Hepatocyte (in vitro differentiated cells): ENCODE measurements around the gene RABAC1. TPM values are rescaled to one million over a fixed set of nuclear protein-coding genes. Genes with fewer than 3 reads are reported as not detected.

Source experiments
- DNase-seq: peaks from one replicate; pipeline ENCODE4 v3.0.0-alpha.2; 2016; ENCODE audit warnings: low spot score
- H2AFZ ChIP-seq: fragments of 200-600 bp; sonication (generic); 2 replicates; pipeline ENCODE4 v1.6.0; 2016; ENCODE audit warnings: antibody characterized with exemption, mild to moderate bottlenecking
- H3K27ac ChIP-seq: fragments of 200-600 bp; sonication (generic); 2 replicates; pipeline ENCODE4 v1.5.1; 2016; ENCODE audit warnings: mild to moderate bottlenecking
- H3K27me3 ChIP-seq: fragments of 200-600 bp; sonication (generic); 2 replicates; pipeline ENCODE4 v1.6.1; 2016
- H3K36me3 ChIP-seq: fragments of 200-600 bp; sonication (generic); replicated peaks from 2 replicates; pipeline ENCODE4 v1.5.1; 2016; ENCODE audit warnings: low read depth; ENCODE audit not compliant: insufficient read depth
- H3K4me1 ChIP-seq: fragments of 200-600 bp; sonication (generic); 2 replicates; pipeline ENCODE4 v1.5.1; 2016; ENCODE audit warnings: mild to moderate bottlenecking, moderate library complexity; ENCODE audit not compliant: insufficient read depth
- H3K4me2 ChIP-seq: fragments of 200-600 bp; sonication (generic); 2 replicates; pipeline ENCODE4 v1.6.0; 2016
- H3K4me3 ChIP-seq: fragments of 200-600 bp; sonication (generic); 2 replicates; pipeline ENCODE4 v1.5.1; 2016; ENCODE audit warnings: mild to moderate bottlenecking
- H3K79me2 ChIP-seq: fragments of 200-600 bp; sonication (generic); 2 replicates; pipeline ENCODE4 v1.6.0; 2017; ENCODE audit warnings: mild to moderate bottlenecking
- H3K9me2 ChIP-seq: fragments of 200-600 bp; sonication (generic); replicated peaks from 2 replicates; pipeline ENCODE4 v1.6.0; 2017; ENCODE audit warnings: mild to moderate bottlenecking; ENCODE audit not compliant: insufficient read depth
- H3K9me3 ChIP-seq: fragments of 200-600 bp; sonication (generic); 2 replicates; pipeline ENCODE4 v1.5.1; 2016; ENCODE audit warnings: low read depth, mild to moderate bottlenecking
- H4K20me1 ChIP-seq: fragments of 200-600 bp; sonication (generic); 2 replicates; pipeline ENCODE4 v1.6.0; 2016; ENCODE audit warnings: mild to moderate bottlenecking; ENCODE audit not compliant: insufficient read depth, poor library complexity, severe bottlenecking
- EZH2 ChIP-seq: fragments of 200-600 bp; sonication (generic); IDR thresholded peaks from 2 replicates; pipeline ENCODE4 v1.6.1; 2016; ENCODE audit warnings: antibody characterized with exemption, mild to moderate bottlenecking, borderline replicate concordance
- EZH2phosphoT487 ChIP-seq: fragments of 200-600 bp; sonication (generic); IDR thresholded peaks from one replicate; pipeline ENCODE4 v1.6.1; 2018; ENCODE audit warnings: antibody characterized with exemption, mild to moderate bottlenecking, low read depth, moderate library complexity; ENCODE audit not compliant: unreplicated experiment, severe bottlenecking
- WGBS: methylation state at CpG from one replicate; pipeline ENCODE4 v1.1.6; 2016; ENCODE audit warnings: low lambda C conversion rate; ENCODE audit errors: missing lambda C conversion rate; 5-methylcytosine and 5-hydroxymethylcytosine counted together
- polyA plus RNA-seq: library from polyadenylated mRNA; unstranded; fragments of >200 nt; fragmentation: Nextera tagmentation; extraction: Ambion mirVana; gene quantifications from 2 replicates; pipeline ENCODE4 v1.2.1, GENCODE V29; 2016
- total RNA-seq: library from RNA; depleted of rRNA; stranded (reverse); fragments of >200 nt; gene quantifications from 2 replicates; pipeline ENCODE4 v1.2.3, GENCODE V29; 2014
- TF ChIP-seq, protein P1 (sequence below): fragments of 200-600 bp; sonication (generic); IDR thresholded peaks from 2 replicates; pipeline ENCODE4 v1.5.1; 2016; ENCODE audit warnings: antibody characterized with exemption, mild to moderate bottlenecking; ENCODE audit not compliant: poor library complexity

Gene RABAC1
- total and polyA plus RNA-seq, 2 experiments from 2014 or later: 203 to 395 TPM

GRCh38 chr19:41957838-41958366 is 1.2 kb downstream of the RABAC1 start:
- 9% methylated on average over 10 of the region's 10 CpGs for WGBS
- peak overlapping the region; percentile 84 for H3K4me2 ChIP-seq
- H3K9me2 ChIP-seq: no peaks in the 10 kb centered on the region
- no peak overlapping the region for H2AFZ ChIP-seq
- DNase-seq: peak; percentile 93
- H4K20me1 ChIP-seq: no peaks in the 10 kb centered on the region
- H3K9me3 ChIP-seq: no peaks in the 10 kb centered on the region
- H3K36me3 ChIP-seq: no peaks in the 10 kb centered on the region
- TF ChIP-seq EZH2phosphoT487: no peak
- TF ChIP-seq, protein P1, sequence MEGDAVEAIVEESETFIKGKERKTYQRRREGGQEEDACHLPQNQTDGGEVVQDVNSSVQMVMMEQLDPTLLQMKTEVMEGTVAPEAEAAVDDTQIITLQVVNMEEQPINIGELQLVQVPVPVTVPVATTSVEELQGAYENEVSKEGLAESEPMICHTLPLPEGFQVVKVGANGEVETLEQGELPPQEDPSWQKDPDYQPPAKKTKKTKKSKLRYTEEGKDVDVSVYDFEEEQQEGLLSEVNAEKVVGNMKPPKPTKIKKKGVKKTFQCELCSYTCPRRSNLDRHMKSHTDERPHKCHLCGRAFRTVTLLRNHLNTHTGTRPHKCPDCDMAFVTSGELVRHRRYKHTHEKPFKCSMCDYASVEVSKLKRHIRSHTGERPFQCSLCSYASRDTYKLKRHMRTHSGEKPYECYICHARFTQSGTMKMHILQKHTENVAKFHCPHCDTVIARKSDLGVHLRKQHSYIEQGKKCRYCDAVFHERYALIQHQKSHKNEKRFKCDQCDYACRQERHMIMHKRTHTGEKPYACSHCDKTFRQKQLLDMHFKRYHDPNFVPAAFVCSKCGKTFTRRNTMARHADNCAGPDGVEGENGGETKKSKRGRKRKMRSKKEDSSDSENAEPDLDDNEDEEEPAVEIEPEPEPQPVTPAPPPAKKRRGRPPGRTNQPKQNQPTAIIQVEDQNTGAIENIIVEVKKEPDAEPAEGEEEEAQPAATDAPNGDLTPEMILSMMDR: peak; percentile 83
- peak overlapping the region; percentile 72 for H3K4me3 ChIP-seq
- peak overlapping the region; percentile 93 for H3K27ac ChIP-seq
- no peaks in the 10 kb centered on the region for H3K79me2 ChIP-seq
- peaks cover 3% of the 10 kb centered on the region for H3K4me1 ChIP-seq
- H3K27me3 ChIP-seq: no peaks in the 10 kb centered on the region

GRCh38 chr19:41957161-41957837 is 1.8 kb downstream of the RABAC1 start:
- TF ChIP-seq EZH2phosphoT487 (no peak), EZH2 (no peak)
- TF ChIP-seq, protein P1: no peak
- no peaks in the 10 kb centered on the region for H3K27me3 ChIP-seq
- no peak for DNase-seq
- no peak overlapping the region for H3K4me3 ChIP-seq
- no peaks in the 10 kb centered on the region for H3K9me3 ChIP-seq
- WGBS: 91% methylated on average over 11 of the region's 11 CpGs
- peak overlapping the region; percentile 50 for H3K4me2 ChIP-seq
- H4K20me1 ChIP-seq: no peaks in the 10 kb centered on the region
- H3K9me2 ChIP-seq: no peaks in the 10 kb centered on the region
- H3K4me1 ChIP-seq: peaks cover 3% of the 10 kb centered on the region
- H3K79me2 ChIP-seq: no peaks in the 10 kb centered on the region
- H2AFZ ChIP-seq: no peak overlapping the region
- H3K27ac ChIP-seq: peak overlapping the region; percentile 41
- H3K36me3 ChIP-seq: no peaks in the 10 kb centered on the region

- H3K9me3 ChIP-seq: no peaks in the 10 kb centered on the region
- H3K27me3 ChIP-seq: no peaks in the 10 kb centered on the region
- no peaks in the 10 kb centered on the region for H3K36me3 ChIP-seq
- H3K4me3 ChIP-seq: no peak overlapping the region
- H3K4me2 ChIP-seq: no peak overlapping the region
- no peaks in the 10 kb centered on the region for H3K9me2 ChIP-seq
- TF ChIP-seq, protein P1: no peak
- TF ChIP-seq EZH2phosphoT487 (no peak), EZH2 (no peak)
- H3K4me1 ChIP-seq: peaks cover 3% of the 10 kb centered on the region
- WGBS: 96% methylated on average over 13 of the region's 13 CpGs
- H2AFZ ChIP-seq: no peak overlapping the region
- H3K27ac ChIP-seq: no peak overlapping the region
- no peaks in the 10 kb centered on the region for H4K20me1 ChIP-seq
- no peak for DNase-seq
- H3K79me2 ChIP-seq: no peaks in the 10 kb centered on the region
Measured at GRCh38 chr19:41956621-41957020, 2.5 kb downstream of the RABAC1 start.
